Liver (tissue), 9 donors: ENCODE results near the gene DIS3L. TPM values are rescaled to one million over a fixed set of nuclear protein-coding genes. Genes with fewer than 3 reads are reported as not detected.

ENCODE experiments used
- DNase-seq: peaks from one replicate; pipeline ENCODE4 v3.0.0-alpha.2; 2017; ENCODE audit warnings: low spot score
- H3K27ac ChIP-seq, 2 donors: one replicate each; pipeline ENCODE4 v1.7.0; 2013; ENCODE audit warnings: inconsistent platforms in 2 of 2, low read length in 2 of 2, control low read depth in 1 of 2, low read depth in 1 of 2, mild to moderate bottlenecking in 1 of 2
- H3K27me3 ChIP-seq, 4 donors: one replicate each; pipeline versions ENCODE4 v1.6.1 to v1.7.0; 2013; ENCODE audit warnings: low read length in 3 of 4, inconsistent platforms in 1 of 4, mild to moderate bottlenecking in 1 of 4, moderate library complexity in 1 of 4; ENCODE audit not compliant: control insufficient read depth in 4 of 4, insufficient read depth in 4 of 4
- H3K36me3 ChIP-seq, 4 donors: one replicate each; pipeline versions ENCODE4 v1.6.1 to v1.7.0; 2013; ENCODE audit warnings: low read length in 3 of 4, mild to moderate bottlenecking in 3 of 4, low read depth in 1 of 4, moderate library complexity in 1 of 4; ENCODE audit not compliant: control insufficient read depth in 4 of 4, insufficient read depth in 3 of 4
- H3K4me1 ChIP-seq, 4 donors: one replicate each; pipeline versions ENCODE4 v1.6.1 to v1.7.0; 2013; ENCODE audit warnings: low read length in 3 of 4, mild to moderate bottlenecking in 3 of 4, moderate library complexity in 1 of 4; ENCODE audit not compliant: control insufficient read depth in 4 of 4, insufficient read depth in 4 of 4
- H3K4me3 ChIP-seq, 3 donors: one replicate each; pipeline versions ENCODE4 v1.6.1 to v1.7.0; 2013; ENCODE audit warnings: low read length in 3 of 3, control low read depth in 1 of 3, low read depth in 1 of 3, mild to moderate bottlenecking in 1 of 3
- H3K9ac ChIP-seq, 2 donors: one replicate each; pipeline ENCODE4 v1.7.0; 2013; ENCODE audit warnings: low read length in 2 of 2, mild to moderate bottlenecking in 2 of 2, moderate library complexity in 2 of 2, control low read depth in 1 of 2, low read depth in 1 of 2
- H3K9me3 ChIP-seq, 4 donors: one replicate each; pipeline versions ENCODE4 v1.6.1 to v1.7.0; 2013; ENCODE audit warnings: low read length in 3 of 4; ENCODE audit not compliant: control insufficient read depth in 4 of 4
- CTCF ChIP-seq: fragments of 150-350 bp; IDR thresholded peaks from 2 replicates; pipeline ENCODE4 v1.5.1; 2017; ENCODE audit warnings: improper control_type of control experiment, low read depth, low read length; ENCODE audit not compliant: missing input control
- EGR1 ChIP-seq, 2 donors: IDR thresholded peaks; 2 replicates each; pipeline ENCODE4 v1.6.1; 2016 to 2018; ENCODE audit warnings: antibody characterized with exemption in 2 of 2, low read depth in 2 of 2
- FOXA1 ChIP-seq: IDR thresholded peaks from 2 replicates; pipeline ENCODE4 v1.6.1; 2016; ENCODE audit warnings: antibody characterized with exemption
- FOXA2 ChIP-seq: IDR thresholded peaks from 2 replicates; pipeline ENCODE4 v1.6.1; 2016; ENCODE audit warnings: antibody characterized with exemption
- HNF4A ChIP-seq, 2 donors: conservative IDR thresholded peaks; 2 replicates each; pipeline ENCODE4 v1.6.1; 2016; ENCODE audit warnings: antibody characterized with exemption in 2 of 2, mild to moderate bottlenecking in 2 of 2
- HNF4G ChIP-seq: IDR thresholded peaks from 2 replicates; pipeline ENCODE4 v1.6.1; 2016; ENCODE audit warnings: antibody characterized with exemption
- NR2F2 ChIP-seq: IDR thresholded peaks from 2 replicates; pipeline ENCODE4 v1.6.1; 2016; ENCODE audit warnings: antibody characterized with exemption
- RAD21 ChIP-seq, 2 donors: IDR thresholded peaks; 2 replicates each; pipeline ENCODE4 v1.6.1; 2016; ENCODE audit warnings: antibody characterized with exemption in 2 of 2, mild to moderate bottlenecking in 2 of 2
- RXRA ChIP-seq, 2 donors: IDR thresholded peaks; 2 replicates each; pipeline ENCODE4 v1.6.1; 2017 to 2018; ENCODE audit warnings: antibody characterized with exemption in 2 of 2, mild to moderate bottlenecking in 1 of 2
- SP1 ChIP-seq: IDR thresholded peaks from 2 replicates; pipeline ENCODE4 v1.6.1; 2018; ENCODE audit warnings: antibody characterized with exemption, mild to moderate bottlenecking
- TAF1 ChIP-seq: conservative IDR thresholded peaks from 2 replicates; pipeline ENCODE4 v1.6.1; 2016; ENCODE audit warnings: antibody characterized with exemption, mild to moderate bottlenecking
- YY1 ChIP-seq: IDR thresholded peaks from 2 replicates; pipeline ENCODE4 v1.6.1; 2016; ENCODE audit warnings: antibody characterized with exemption, mild to moderate bottlenecking
- ZBTB33 ChIP-seq: IDR thresholded peaks from 2 replicates; pipeline ENCODE4 v1.6.1; 2016; ENCODE audit warnings: antibody characterized with exemption
- WGBS: extraction: QIAGEN DNeasy Blood & Tissue Kit; methylation state at CpG from one replicate; pipeline ENCODE4 v1.1.7; 2013; 5-methylcytosine and 5-hydroxymethylcytosine counted together
- polyA plus RNA-seq, 2 donors: library from polyadenylated mRNA; stranded (reverse) in 1 of 2; unstranded in 1 of 2; fragments of 200-250 nt in 1 of 2; fragments of >200 nt in 1 of 2; fragmentation: Nextera tagmentation in 1 of 2; extraction: Ambion mirVana in 1 of 2; gene quantifications; one replicate each; pipeline versions ENCODE4 v1.2.1 to v1.2.3, GENCODE V29; 2013 to 2015
- total RNA-seq, 2 donors: library from RNA; depleted of rRNA; stranded (reverse); fragments of >200 nt; gene quantifications; one replicate each; pipeline ENCODE4 v1.2.3, GENCODE V29; 2014
- TF ChIP-seq, protein P1 (sequence below): IDR thresholded peaks from 2 replicates; pipeline ENCODE4 v1.6.1; 2016; ENCODE audit warnings: antibody characterized with exemption, mild to moderate bottlenecking
- TF ChIP-seq, protein P2 (sequence below): IDR thresholded peaks from 2 replicates; pipeline ENCODE4 v1.6.1; 2016; ENCODE audit warnings: antibody characterized with exemption
- donor health status: healthy.
- donor health status: healthy.
- donor health status: healthy.
- donor health status: healthy.
- donor health status: healthy.

DIS3L gene
- total and polyA plus RNA-seq, 4 donors, result 9.9 to 40.2 (median 15.7) TPM

DNA sequence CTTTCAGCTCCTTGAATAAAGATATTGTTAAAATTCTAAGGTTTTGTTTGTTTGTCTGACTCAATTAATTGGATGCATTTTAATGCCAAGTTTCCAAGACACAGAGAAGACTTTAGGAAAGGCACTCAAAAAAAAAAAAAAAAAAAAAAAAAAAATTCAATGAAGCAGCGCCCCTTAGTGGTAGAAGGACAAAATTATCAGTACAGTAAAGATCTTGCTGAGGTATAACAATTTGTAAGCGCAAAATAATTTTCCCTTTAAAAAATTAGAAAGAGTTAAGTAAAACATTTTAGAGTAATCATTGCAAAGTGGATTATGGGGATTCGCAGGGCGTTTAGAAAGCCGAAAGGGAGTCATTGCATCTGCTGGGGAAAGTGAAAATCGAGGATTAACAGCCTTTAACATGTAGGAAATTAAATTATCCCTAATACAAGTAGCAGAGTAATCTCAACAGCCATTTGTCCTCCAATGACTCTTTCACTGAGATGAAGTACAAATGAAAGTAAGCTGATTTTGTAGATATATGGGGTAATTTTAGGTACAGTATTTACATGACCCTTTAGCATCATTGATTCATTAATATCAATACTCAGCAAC is 5.8 kb upstream of the DIS3L start:
- 15% methylated on average over 6 of the region's 6 CpGs for WGBS
- no peak for DNase-seq
- Histone ChIP-seq H3K9ac (no peak overlapping the region), H3K4me1 (peaks cover 0 to 9% (median 3%) of the 10 kb centered on the region in 4 donors), H3K9me3 (no peaks in the 10 kb centered on the region), H3K27ac (no peak overlapping the region), H3K36me3 (no peaks in the 10 kb centered on the region), H3K27me3 (no peaks in the 10 kb centered on the region), H3K4me3 (no peak overlapping the region)
- TF ChIP-seq FOXA1 (no peak), RAD21 (IDR thresholded peaks at IDR 0.05) (peak; percentile 66 to 67), CTCF (peak; percentile 52)

DNA sequence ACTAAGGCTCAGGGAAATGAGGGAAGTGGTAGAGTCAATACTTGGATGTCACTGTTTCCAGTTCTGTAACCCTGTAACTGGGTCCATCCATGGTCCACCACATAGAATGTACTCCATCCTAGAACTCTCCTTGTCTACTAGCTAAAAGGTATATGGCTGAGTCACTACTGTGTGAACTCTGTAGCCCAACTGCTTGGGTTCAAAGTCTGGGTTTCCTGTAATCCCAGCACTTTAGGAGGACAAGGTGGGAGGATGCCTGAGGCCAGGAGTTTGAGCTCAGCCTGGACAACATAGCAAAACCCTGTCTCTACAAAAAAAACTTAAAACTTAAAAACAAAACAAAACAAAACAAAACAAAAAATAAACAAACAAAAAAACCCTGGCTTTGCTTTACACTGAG is 5.3 kb upstream of the DIS3L start:
- no peaks in the 10 kb centered on the region for H3K27me3 ChIP-seq
- no peaks in the 10 kb centered on the region for H3K36me3 ChIP-seq
- TF ChIP-seq RXRA (IDR thresholded peaks at IDR 0.05), result no peak
- TF ChIP-seq HNF4A (conservative IDR thresholded peaks at IDR 0.05), result peak; percentile 18 to 53
- no peak overlapping the region for H3K27ac ChIP-seq
- no peak for DNase-seq
- H3K4me1 ChIP-seq, result peaks cover 0 to 11% (median 5%) of the 10 kb centered on the region in 4 donors
- H3K4me3 ChIP-seq, result no peak overlapping the region
- no peak overlapping the region for H3K9ac ChIP-seq
- no peaks in the 10 kb centered on the region for H3K9me3 ChIP-seq

DNA sequence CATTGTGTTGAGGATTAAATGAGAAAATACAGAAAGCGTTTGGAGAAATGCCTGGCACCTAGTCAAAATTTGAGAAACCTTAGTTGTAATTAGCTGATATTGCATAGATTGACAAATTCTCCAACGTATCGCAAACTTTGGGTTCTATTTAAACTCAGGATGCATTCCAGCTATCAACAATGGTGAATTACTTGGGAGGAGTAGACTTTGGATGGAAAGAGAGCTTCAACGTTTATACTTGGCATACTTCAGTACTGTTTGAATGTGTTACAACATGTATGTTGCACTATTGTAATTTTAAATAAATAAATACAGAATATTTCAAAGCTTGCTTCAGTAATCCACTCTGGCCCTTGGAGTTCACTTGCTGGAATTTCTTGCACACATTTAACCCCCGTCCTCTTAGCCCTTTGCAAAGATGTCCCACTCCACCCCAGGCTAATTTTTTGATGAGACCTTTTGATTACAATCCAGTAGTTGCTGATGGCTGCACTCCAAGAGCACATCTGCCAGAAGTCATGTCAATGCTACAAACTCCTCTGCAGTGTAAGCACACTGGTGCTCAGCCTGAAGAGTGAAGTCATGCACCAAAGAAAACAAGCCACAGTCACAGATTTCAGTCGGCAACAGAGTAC is 4.7 kb upstream of the DIS3L start:
- H3K4me1 ChIP-seq, result peaks cover 0 to 11% (median 5%) of the 10 kb centered on the region in 4 donors
- H3K9ac ChIP-seq, result no peak overlapping the region
- 79% methylated on average over 6 of the region's 6 CpGs for WGBS
- H3K36me3 ChIP-seq, result no peaks in the 10 kb centered on the region
- TF ChIP-seq, protein P1, sequence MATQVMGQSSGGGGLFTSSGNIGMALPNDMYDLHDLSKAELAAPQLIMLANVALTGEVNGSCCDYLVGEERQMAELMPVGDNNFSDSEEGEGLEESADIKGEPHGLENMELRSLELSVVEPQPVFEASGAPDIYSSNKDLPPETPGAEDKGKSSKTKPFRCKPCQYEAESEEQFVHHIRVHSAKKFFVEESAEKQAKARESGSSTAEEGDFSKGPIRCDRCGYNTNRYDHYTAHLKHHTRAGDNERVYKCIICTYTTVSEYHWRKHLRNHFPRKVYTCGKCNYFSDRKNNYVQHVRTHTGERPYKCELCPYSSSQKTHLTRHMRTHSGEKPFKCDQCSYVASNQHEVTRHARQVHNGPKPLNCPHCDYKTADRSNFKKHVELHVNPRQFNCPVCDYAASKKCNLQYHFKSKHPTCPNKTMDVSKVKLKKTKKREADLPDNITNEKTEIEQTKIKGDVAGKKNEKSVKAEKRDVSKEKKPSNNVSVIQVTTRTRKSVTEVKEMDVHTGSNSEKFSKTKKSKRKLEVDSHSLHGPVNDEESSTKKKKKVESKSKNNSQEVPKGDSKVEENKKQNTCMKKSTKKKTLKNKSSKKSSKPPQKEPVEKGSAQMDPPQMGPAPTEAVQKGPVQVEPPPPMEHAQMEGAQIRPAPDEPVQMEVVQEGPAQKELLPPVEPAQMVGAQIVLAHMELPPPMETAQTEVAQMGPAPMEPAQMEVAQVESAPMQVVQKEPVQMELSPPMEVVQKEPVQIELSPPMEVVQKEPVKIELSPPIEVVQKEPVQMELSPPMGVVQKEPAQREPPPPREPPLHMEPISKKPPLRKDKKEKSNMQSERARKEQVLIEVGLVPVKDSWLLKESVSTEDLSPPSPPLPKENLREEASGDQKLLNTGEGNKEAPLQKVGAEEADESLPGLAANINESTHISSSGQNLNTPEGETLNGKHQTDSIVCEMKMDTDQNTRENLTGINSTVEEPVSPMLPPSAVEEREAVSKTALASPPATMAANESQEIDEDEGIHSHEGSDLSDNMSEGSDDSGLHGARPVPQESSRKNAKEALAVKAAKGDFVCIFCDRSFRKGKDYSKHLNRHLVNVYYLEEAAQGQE, result no peak
- TF ChIP-seq FOXA1 (no peak), YY1 (no peak), FOXA2 (no peak), RXRA (IDR thresholded peaks at IDR 0.05) (no peak), TAF1 (no peak), HNF4A (conservative IDR thresholded peaks at IDR 0.05) (no peak), RAD21 (IDR thresholded peaks at IDR 0.05) (no peak), NR2F2 (no peak), HNF4G (no peak), SP1 (no peak), ZBTB33 (no peak), CTCF (no peak), EGR1 (IDR thresholded peaks at IDR 0.05; ENCODE audit: low read depth in 2 of 2) (no peak)
- TF ChIP-seq, protein P2, sequence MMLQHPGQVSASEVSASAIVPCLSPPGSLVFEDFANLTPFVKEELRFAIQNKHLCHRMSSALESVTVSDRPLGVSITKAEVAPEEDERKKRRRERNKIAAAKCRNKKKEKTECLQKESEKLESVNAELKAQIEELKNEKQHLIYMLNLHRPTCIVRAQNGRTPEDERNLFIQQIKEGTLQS, result no peak
- no peak overlapping the region for H3K4me3 ChIP-seq
- H3K27me3 ChIP-seq, result no peaks in the 10 kb centered on the region
- no peak for DNase-seq
- no peaks in the 10 kb centered on the region for H3K9me3 ChIP-seq
- H3K27ac ChIP-seq, result no peak overlapping the region
